Adrenal gland (tissue), 5 donors: Measurements from ENCODE around the gene STK31.

Experiments used
- CTCF ChIP-seq, 6 experiments: fragments of 450-650 bp in 4 of 6; fragments of 200-600 bp in 2 of 6; sonication (generic) in 1 of 6; IDR thresholded peaks; 1 replicate in 5 of 6; 2 replicates in 1 of 6; pipeline versions ENCODE4 v1.5.1 to v1.8.0; 2016 to 2021; ENCODE audit warnings: antibody characterized with exemption in 6 of 6, mild to moderate bottlenecking in 2 of 6, moderate library complexity in 1 of 6
- POLR2A ChIP-seq, 2 donors: fragments of 450-650 bp; IDR thresholded peaks; one replicate each; pipeline ENCODE4 v1.6.1; 2017; ENCODE audit warnings: antibody characterized with exemption in 2 of 2, mild to moderate bottlenecking in 2 of 2, moderate library complexity in 1 of 2
- donor health status: DM: no; HTN: no; CAD: no.

GRCh38 chr7:23685731-23686130, 24.3 kb upstream of the STK31 start:
- TF ChIP-seq POLR2A (IDR thresholded peaks at IDR 0.05) (no peak), CTCF (IDR thresholded peaks at IDR 0.05) (no peak)
